Activated T-cell treated with anti-CD3 and anti-CD28 coated beads, Interleukin-2, amount 50 U/mL, for 4 hours (primary cell): ENCODE data around the gene SLC38A8. TPM values are rescaled to one million over a fixed set of nuclear protein-coding genes. Genes with fewer than 3 reads are reported as not detected.

Source experiments
- ATAC-seq, 2 donors: fragments of 200-7000 bp; cut with Tn5 transposase; one replicate each; pipeline ENCODE4 v1.10.0; 2021
- DNase-seq: peaks from one replicate; pipeline ENCODE4 v3.0.0-alpha.2; 2020
- H3K27me3 Mint-ChIP-seq: one replicate; pipeline ENCODE4 v1.8.0; 2021; ENCODE audit warnings: low read depth, mixed read lengths
- H3K36me3 Mint-ChIP-seq: one replicate; pipeline ENCODE4 v1.8.0; 2022; ENCODE audit warnings: mixed read lengths; ENCODE audit not compliant: insufficient read depth
- H3K4me1 Mint-ChIP-seq: one replicate; pipeline ENCODE4 v1.8.0; 2021; ENCODE audit warnings: low read depth, mixed read lengths
- H3K4me3 Mint-ChIP-seq: one replicate; pipeline ENCODE4 v1.8.0; 2021; ENCODE audit warnings: mild to moderate bottlenecking, moderate library complexity, mixed read lengths
- H3K9me3 Mint-ChIP-seq: one replicate; pipeline ENCODE4 v1.8.0; 2021; ENCODE audit warnings: mixed read lengths
- total RNA-seq, 3 donors: library from RNA; stranded (reverse); gene quantifications; one replicate each; pipeline ENCODE4 v1.2.1, GENCODE V29; 2021

The SLC38A8 gene
- total RNA-seq, 3 donors from 2014 or later = not detected

DNA sequence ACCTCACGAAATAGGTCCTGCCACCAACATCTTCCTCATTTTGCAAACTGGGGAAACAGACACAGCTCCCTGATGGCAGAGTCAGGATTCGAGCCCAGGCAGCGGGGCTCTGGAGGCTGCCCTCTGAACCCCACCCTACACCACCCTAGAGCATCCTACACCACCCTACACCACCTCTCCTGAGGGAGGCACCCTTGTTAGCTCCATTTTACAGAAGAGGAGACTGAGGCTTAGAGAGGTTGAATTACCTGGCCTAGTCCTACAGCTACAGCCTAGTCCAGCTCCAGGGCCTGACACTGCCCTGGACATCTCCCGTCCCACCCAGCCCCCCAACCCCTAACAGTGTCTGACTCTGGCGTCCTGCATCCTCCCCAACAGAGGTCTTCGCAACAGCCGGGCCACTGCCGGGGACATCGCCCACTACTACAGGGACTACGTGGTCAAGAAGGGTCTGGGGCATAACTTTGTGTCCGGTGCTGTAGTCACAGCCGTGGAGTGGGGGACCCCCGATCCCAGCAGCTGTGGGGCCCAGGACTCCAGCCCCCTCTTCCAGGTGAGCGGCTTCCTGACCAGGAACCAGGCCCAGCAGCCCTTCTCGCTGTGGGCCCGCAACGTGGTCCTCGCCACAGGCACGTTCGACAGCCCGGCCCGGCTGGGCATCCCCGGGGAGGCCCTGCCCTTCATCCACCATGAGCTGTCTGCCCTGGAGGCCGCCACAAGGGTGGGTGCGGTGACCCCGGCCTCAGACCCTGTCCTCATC lies 77.7 kb downstream of the SLC38A8 start:
- ATAC-seq (no peak), DNase-seq (no peak)
- peaks cover 16% of the 10 kb centered on the region for H3K27me3 Mint-ChIP-seq
- H3K4me1 Mint-ChIP-seq = peaks cover 2% of the 10 kb centered on the region
- no peaks in the 10 kb centered on the region for H3K36me3 Mint-ChIP-seq
- H3K9me3 Mint-ChIP-seq = no peaks in the 10 kb centered on the region
- no peak overlapping the region for H3K4me3 Mint-ChIP-seq

DNA sequence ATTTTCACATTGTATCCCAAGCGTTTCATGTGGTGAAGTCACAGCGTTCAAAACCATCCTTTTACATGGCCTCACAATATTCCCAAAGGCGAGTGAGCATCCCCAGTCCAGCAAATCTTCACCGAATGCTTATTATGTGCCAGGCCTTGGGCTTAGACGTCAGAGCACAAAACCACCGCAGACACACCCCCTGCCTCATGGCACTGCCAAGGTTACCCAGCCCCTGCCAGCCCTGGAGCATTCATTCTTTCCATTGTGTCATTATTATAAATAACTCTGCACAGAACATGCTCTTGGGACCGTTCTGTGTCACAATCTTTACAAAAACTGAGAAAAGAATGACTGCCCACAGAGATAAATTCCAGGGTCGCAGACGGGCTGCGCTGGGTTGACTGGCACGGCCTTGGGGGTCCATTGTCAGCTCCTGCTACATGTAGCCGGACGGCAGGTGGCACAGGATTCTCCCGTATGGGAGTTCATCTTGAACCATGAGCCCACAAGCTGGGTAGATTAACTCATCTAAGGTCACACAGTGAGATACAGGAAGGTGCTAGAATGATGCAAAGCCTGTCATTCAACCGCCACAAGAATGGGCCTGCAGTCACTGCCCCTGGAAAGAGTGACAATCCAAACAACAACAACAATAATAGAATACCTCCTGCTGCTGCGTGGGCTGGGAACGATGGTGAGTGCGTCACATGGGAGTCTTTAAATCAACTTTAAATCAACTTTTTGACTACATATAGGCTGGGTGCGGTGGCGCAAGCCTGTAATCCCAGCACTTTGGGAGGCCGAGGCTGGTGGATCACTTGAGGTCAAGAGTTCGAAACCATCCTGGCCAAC lies 79.1 kb downstream of the SLC38A8 start:
- H3K4me1 Mint-ChIP-seq = peaks cover 2% of the 10 kb centered on the region

DNA sequence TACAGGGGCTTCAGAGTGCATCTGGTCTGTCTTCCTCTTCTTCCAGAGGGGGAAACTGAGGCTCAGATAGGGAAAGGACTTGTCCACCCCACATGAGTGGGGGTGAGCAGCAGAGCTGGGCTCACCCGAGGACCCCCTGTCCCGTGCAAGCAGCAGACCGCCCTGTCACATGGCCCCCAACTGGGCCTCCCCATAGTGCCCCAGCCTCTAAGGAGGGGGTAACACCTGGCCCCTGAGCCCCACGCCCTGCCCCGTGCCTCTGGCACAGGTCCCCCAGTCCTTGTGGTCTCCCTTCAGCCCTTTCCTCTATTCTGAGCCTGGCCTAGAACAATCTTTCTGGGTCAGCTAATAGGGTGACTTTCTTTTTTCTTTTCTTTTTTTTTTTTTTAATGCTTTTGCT lies 81.0 kb downstream of the SLC38A8 start:
- H3K4me3 Mint-ChIP-seq = no peak overlapping the region
- H3K36me3 Mint-ChIP-seq = no peaks in the 10 kb centered on the region
- H3K4me1 Mint-ChIP-seq = no peaks in the 10 kb centered on the region
- H3K27me3 Mint-ChIP-seq = peaks cover 4% of the 10 kb centered on the region
- no peaks in the 10 kb centered on the region for H3K9me3 Mint-ChIP-seq
- DNase-seq (no peak), ATAC-seq (no peak)

More for the DNA sequence above, 79.1 kb downstream of the SLC38A8 start:
- Mint-ChIP-seq H3K27me3 (peaks cover 8% of the 10 kb centered on the region), H3K9me3 (no peaks in the 10 kb centered on the region), H3K36me3 (no peaks in the 10 kb centered on the region), H3K4me3 (no peak overlapping the region)
- ATAC-seq = no peak
- no peak for DNase-seq

DNA sequence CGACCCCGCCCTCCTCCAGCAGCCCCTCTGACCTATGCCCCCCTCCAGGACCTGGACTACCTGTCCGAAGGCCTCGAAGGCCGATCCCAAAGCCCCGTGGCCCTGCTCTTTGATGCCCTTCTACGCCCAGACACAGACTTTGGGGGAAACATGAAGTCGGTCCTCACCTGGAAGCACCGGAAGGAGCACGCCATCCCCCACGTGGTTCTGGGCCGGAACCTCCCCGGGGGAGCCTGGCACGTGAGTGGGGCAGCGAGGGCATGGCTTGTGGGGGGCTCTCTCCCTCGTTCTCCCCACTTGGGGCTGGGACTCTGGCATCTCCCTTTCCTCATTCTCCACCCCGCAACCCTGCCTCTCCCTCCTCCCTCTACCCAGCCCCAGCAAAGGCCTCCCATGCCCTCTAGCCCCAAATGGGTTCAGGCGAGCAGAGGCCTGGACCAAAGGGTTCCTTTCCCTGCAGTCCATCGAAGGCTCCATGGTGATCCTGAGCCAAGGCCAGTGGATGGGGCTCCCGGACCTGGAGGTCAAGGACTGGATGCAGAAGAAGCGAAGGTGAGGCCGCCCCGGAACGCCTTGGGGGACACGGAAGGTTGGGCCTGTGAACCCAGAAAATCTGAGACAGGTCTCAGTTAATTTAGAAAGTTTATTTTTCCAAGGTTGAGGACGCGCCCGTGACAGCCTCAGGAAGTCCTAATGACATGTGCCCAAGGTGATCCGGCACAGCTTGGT lies 81.9 kb downstream of the SLC38A8 start:
- Mint-ChIP-seq H3K4me3 (no peak overlapping the region), H3K9me3 (no peaks in the 10 kb centered on the region), H3K36me3 (no peaks in the 10 kb centered on the region), H3K27me3 (peaks cover 6% of the 10 kb centered on the region), H3K4me1 (no peaks in the 10 kb centered on the region)
- DNase-seq = no peak
- no peak for ATAC-seq

Other genes with a start within 250 kb of the SLC38A8 start
- gene HSBP1, start 234.8 kb downstream of the SLC38A8 start, total RNA-seq = 10 to 100 TPM; 73.4 to 89.1 (median 78.9) TPM
- 1 to 10 TPM; 1.8 to 2.1 (median 1.9) TPM for gene MLYCD, start 143.7 kb downstream of the SLC38A8 start, total RNA-seq
- gene OSGIN1, start 89.6 kb downstream of the SLC38A8 start, total RNA-seq = 1 to 10 TPM in 1 of 3 donors, under 1 TPM in 2; 0.63 to 1.9 (median 0.92) TPM
- gene NECAB2, start 74.6 kb downstream of the SLC38A8 start, total RNA-seq = not detected
- 10 to 100 TPM; 44.9 to 52.8 (median 49.2) TPM for gene MBTPS1, start 74.1 kb upstream of the SLC38A8 start, total RNA-seq
- 10 to 100 TPM; 13.7 to 15.6 (median 14.4) TPM for gene HSDL1, start 102.4 kb upstream of the SLC38A8 start, total RNA-seq
- gene DNAAF1, start 102.5 kb upstream of the SLC38A8 start, total RNA-seq = not detected
- 10 to 100 TPM; 71.6 to 78.6 (median 74.4) TPM for gene TAF1C, start 144.3 kb upstream of the SLC38A8 start, total RNA-seq
- gene ADAD2, start 148.4 kb upstream of the SLC38A8 start, total RNA-seq = under 1 TPM in 2 of 3 donors, not detected in 1; 0.10 to 0.11 TPM
- not detected for gene KCNG4, start 197.2 kb upstream of the SLC38A8 start, total RNA-seq